HCT116 (cell line): ENCODE results near the gene ESF1. TPM values are rescaled to one million over a fixed set of nuclear protein-coding genes. Genes with fewer than 3 reads are reported as not detected.

Source experiments
- ATAC-seq: fragments of 200-7000 bp; cut with Tn5 transposase; 2 replicates; pipeline ENCODE4 v1.9.1; 2020; ENCODE audit warnings: mild to moderate bottlenecking, moderate library complexity
- BruUV-seq: library from RNA; stranded (reverse); fragments of 400-500 nt; replicated peaks from 2 replicates; lab custom pipeline; 2021; lab: Mats Ljungman, UMichigan
- CTCF ChIA-PET: fragments of 300-600 bp; sonication (Branson Sonifier 250); formaldehyde crosslinking; loops from one replicate; lab custom pipeline; 2021; ENCODE audit warnings: antibody characterized with exemption; lab: Charles Lee
- POLR2A ChIA-PET: fragments of 300-600, 350-600 bp; sonication (Branson Sonifier 250); formaldehyde crosslinking; loops from one replicate; lab custom pipeline; 2021; ENCODE audit warnings: antibody characterized with exemption; lab: Charles Lee
- RAD21 ChIA-PET, 2 experiments: fragments of 300-600 bp; sonication (Branson Sonifier 250); formaldehyde crosslinking; loops; one replicate each; lab custom pipeline; 2023; ENCODE audit warnings: low total read pairs in 2 of 2; ENCODE audit not compliant: uncharacterized antibody in 2 of 2, unreplicated experiment in 2 of 2, low non-redundant PET in 1 of 2; lab: Charles Lee
- DNase-seq: peaks from one replicate; pipeline ENCODE4 v3.0.0-alpha.2; 2010; ENCODE audit warnings: low read depth, low spot score
- H2AFZ ChIP-seq: fragments of 200-600 bp; shearing (Covaris generic), sonication (generic); 2 replicates; pipeline ENCODE4 v1.6.1; 2017; ENCODE audit warnings: low read depth, mixed run types, mixed read lengths, antibody characterized with exemption, low read length; ENCODE audit not compliant: poor library complexity, severe bottlenecking
- H3K27ac ChIP-seq: 2 replicates; pipeline ENCODE4 v1.5.1; 2012; ENCODE audit warnings: low read depth, low read length
- H3K27me3 ChIP-seq: fragments of 200-600 bp; sonication (generic); 2 replicates; pipeline ENCODE4 v1.6.1; 2016; ENCODE audit warnings: mixed run types, low read length, mixed read lengths; ENCODE audit not compliant: insufficient read depth
- H3K36me3 ChIP-seq, 2 experiments: fragments of 200-500 bp in 1 of 2; fragments of 200-600 bp in 1 of 2; sonication (Bioruptor generic) in 1 of 2; sonication (generic) in 1 of 2; 2 replicates each; pipeline versions ENCODE4 v1.5.1 to v1.6.1; 2014 to 2016; ENCODE audit warnings: low read length in 2 of 2, inconsistent platforms in 1 of 2, mixed read lengths in 1 of 2, mixed run types in 1 of 2; ENCODE audit not compliant: insufficient read depth in 2 of 2, control insufficient read depth in 1 of 2
- H3K4me1 ChIP-seq, 2 experiments: fragments of 200-600 bp in 1 of 2; sonication (generic) in 1 of 2; 2 replicates each; pipeline versions ENCODE4 v1.5.1 to v1.6.1; 2012 to 2017; ENCODE audit warnings: low read length in 2 of 2, inconsistent platforms in 1 of 2, mild to moderate bottlenecking in 1 of 2, mixed read lengths in 1 of 2, mixed run types in 1 of 2, moderate library complexity in 1 of 2; ENCODE audit not compliant: insufficient read depth in 2 of 2, control insufficient read depth in 1 of 2
- H3K4me2 ChIP-seq: fragments of 200-600 bp; sonication (generic); 2 replicates; pipeline ENCODE4 v1.6.1; 2017; ENCODE audit warnings: mixed run types, low read length, mixed read lengths
- H3K4me3 ChIP-seq, 2 experiments: fragments of 200-600 bp in 1 of 2; sonication (generic) in 1 of 2; replicated peaks in 1 of 2; 2 replicates each; pipeline ENCODE4 v1.5.1; 2011 to 2016; ENCODE audit warnings: low read length in 2 of 2, control low read depth in 1 of 2, low read depth in 1 of 2, mild to moderate bottlenecking in 1 of 2, mixed read lengths in 1 of 2, mixed run types in 1 of 2
- H3K79me2 ChIP-seq: fragments of 200-600 bp; sonication (generic); 2 replicates; pipeline ENCODE4 v1.6.1; 2017; ENCODE audit warnings: mild to moderate bottlenecking, mixed run types, low read length, moderate library complexity, mixed read lengths; ENCODE audit not compliant: insufficient read depth
- H3K9ac ChIP-seq: fragments of 200-600 bp; sonication (generic); 2 replicates; pipeline ENCODE4 v1.6.1; 2016; ENCODE audit warnings: low read length, mixed read lengths
- H3K9me2 ChIP-seq: fragments of 200-600 bp; sonication (generic), shearing (Covaris generic); 2 replicates; pipeline ENCODE4 v1.6.1; 2017; ENCODE audit warnings: mixed run types, mild to moderate bottlenecking, moderate library complexity; ENCODE audit not compliant: insufficient read depth
- H3K9me3 ChIP-seq, 2 experiments: fragments of 200-500 bp in 1 of 2; fragments of 200-600 bp in 1 of 2; sonication (Bioruptor generic) in 1 of 2; sonication (generic) in 1 of 2; 2 replicates each; pipeline ENCODE4 v1.6.1; 2014 to 2017; ENCODE audit warnings: low read length in 2 of 2, mixed read lengths in 2 of 2, inconsistent platforms in 1 of 2, low read depth in 1 of 2, mild to moderate bottlenecking in 1 of 2, mixed run types in 1 of 2, moderate library complexity in 1 of 2; ENCODE audit not compliant: control insufficient read depth in 1 of 2, insufficient read depth in 1 of 2
- H4K20me1 ChIP-seq: fragments of 200-600 bp; sonication (generic), shearing (Covaris generic); 2 replicates; pipeline ENCODE4 v1.6.1; 2017; ENCODE audit warnings: mixed run types, mild to moderate bottlenecking, moderate library complexity; ENCODE audit not compliant: insufficient read depth
- ATF3 ChIP-seq: IDR thresholded peaks from 2 replicates; pipeline ENCODE4 v1.6.1; 2012
- CBX3 ChIP-seq: IDR thresholded peaks from 2 replicates; pipeline ENCODE4 v1.6.1; 2012; ENCODE audit warnings: low read depth
- CEBPB ChIP-seq: IDR thresholded peaks from 2 replicates; pipeline ENCODE4 v1.6.1; 2012; ENCODE audit warnings: low read depth
- CTCF ChIP-seq, 3 experiments: fragments of 200-600 bp in 1 of 3; sonication (generic) in 1 of 3; IDR thresholded peaks in 2 of 3; conservative IDR thresholded peaks in 1 of 3; 2 replicates each; pipeline ENCODE4 v1.5.1; 2012 to 2017; ENCODE audit warnings: low read depth in 2 of 3, low read length in 2 of 3, antibody characterized with exemption in 1 of 3, borderline replicate concordance in 1 of 3, control low read depth in 1 of 3, mild to moderate bottlenecking in 1 of 3, mixed read lengths in 1 of 3, mixed run types in 1 of 3, moderate library complexity in 1 of 3; ENCODE audit not compliant: insufficient read depth in 1 of 3
- ELF1 ChIP-seq: IDR thresholded peaks from 2 replicates; pipeline ENCODE4 v1.6.1; 2012; ENCODE audit warnings: low read depth, borderline replicate concordance
- EZH2phosphoT487 ChIP-seq: fragments of 200-600 bp; IDR thresholded peaks from 2 replicates; pipeline ENCODE4 v1.6.1; 2018; ENCODE audit warnings: antibody characterized with exemption, borderline replicate concordance
- FOSL1 ChIP-seq: IDR thresholded peaks from 2 replicates; pipeline ENCODE4 v1.6.1; 2012; ENCODE audit warnings: low read depth
- POLR2A ChIP-seq: IDR thresholded peaks from 2 replicates; pipeline ENCODE4 v1.7.0; 2011; ENCODE audit warnings: borderline replicate concordance; ENCODE audit not compliant: insufficient read depth, insufficient read length; ENCODE audit errors: extremely low read depth
- POLR2AphosphoS5 ChIP-seq: IDR thresholded peaks from 2 replicates; pipeline ENCODE4 v1.6.1; 2011; ENCODE audit warnings: mild to moderate bottlenecking, low read depth, low read length, moderate library complexity
- RAD21 ChIP-seq: IDR thresholded peaks from 2 replicates; pipeline ENCODE4 v1.6.1; 2012; ENCODE audit warnings: low read depth, mild to moderate bottlenecking
- REST ChIP-seq: IDR thresholded peaks from 2 replicates; pipeline ENCODE4 v1.6.1; 2012; ENCODE audit warnings: low read depth
- SIN3A ChIP-seq: IDR thresholded peaks from 2 replicates; pipeline ENCODE4 v1.6.1; 2012; ENCODE audit warnings: low read depth
- SP1 ChIP-seq: IDR thresholded peaks from 2 replicates; pipeline ENCODE4 v1.6.1; 2012; ENCODE audit warnings: low read depth
- YY1 ChIP-seq: IDR thresholded peaks from 2 replicates; pipeline ENCODE4 v1.6.1; 2011; ENCODE audit warnings: low read length, low read depth, moderate library complexity, mild to moderate bottlenecking; ENCODE audit not compliant: insufficient replicate concordance; ENCODE audit errors: extremely low read depth
- ZBTB33 ChIP-seq: IDR thresholded peaks from 2 replicates; pipeline ENCODE4 v1.6.1; 2011; ENCODE audit warnings: mild to moderate bottlenecking, low read length, moderate library complexity; ENCODE audit not compliant: insufficient replicate concordance; ENCODE audit errors: extremely low read depth
- ZFX ChIP-seq: fragments of 450-650 bp; IDR thresholded peaks from 2 replicates; pipeline ENCODE4 v1.6.1; 2017
- intact Hi-C: fragments of 100-400 bp; cut with micrococcal nuclease; formaldehyde crosslinking; loops from 2 replicates; pipeline ENCODE4 v1.10.0; 2022
- total RNA-seq: library from RNA; stranded (reverse); gene quantifications from one replicate; pipeline ENCODE4 v1.2.1, GENCODE V29; 2021; ENCODE audit not compliant: unreplicated experiment

Gene ESF1
- total RNA-seq, 1 experiment from 2014 or later: 25.4 TPM

GRCh38 chr20:13755809-13756208 lies 28.9 kb downstream of the ESF1 start:
- Histone ChIP-seq H3K36me3 (peaks cover 21 to 24% of the 10 kb centered on the region in 2 experiments; a peak in 3 of 4 replicates), H3K4me2 (no peak overlapping the region), H4K20me1 (peaks cover 3% of the 10 kb centered on the region; the same call in 1 of the 2 replicates), H3K9ac (no peak overlapping the region), H3K79me2 (peaks cover 20% of the 10 kb centered on the region; the same call in 1 of the 2 replicates), H3K27ac (no peak overlapping the region), H3K9me3 (no peaks in the 10 kb centered on the region), H3K27me3 (no peaks in the 10 kb centered on the region), H3K4me1 (no peaks in the 10 kb centered on the region), H3K9me2 (no peaks in the 10 kb centered on the region), H3K4me3 (no peak overlapping the region), H2AFZ (no peak overlapping the region)
- intact Hi-C loops: no loop called here
- POLR2A ChIA-PET: no interaction called here
- no peak for ATAC-seq
- CTCF ChIA-PET: interaction anchor here (2.8 kb wide), 1 partner anchor 16 kb away, joined by 19 read pairs; no protein-coding TSS in a partner anchor
- TF ChIP-seq CTCF (IDR thresholded peaks at IDR 0.05 in 2 of 3, conservative IDR thresholded peaks at IDR 0.05 in 1 of 3; ENCODE audit: borderline replicate concordance in 1 of 3, insufficient read depth in 1 of 3, low read depth in 2 of 3, low read length in 2 of 3): no peak
- TF ChIP-seq FOSL1: no peak
- no peak for TF ChIP-seq ZBTB33
- no peak for TF ChIP-seq REST
- no peak for TF ChIP-seq YY1
- no peak for TF ChIP-seq EZH2phosphoT487
- TF ChIP-seq POLR2A: no peak
- TF ChIP-seq SIN3A: no peak
- no peak for TF ChIP-seq RAD21
- TF ChIP-seq CBX3: no peak
- no peak for TF ChIP-seq CEBPB
- no peak for TF ChIP-seq ZFX
- TF ChIP-seq SP1: no peak
- no peak for TF ChIP-seq ATF3
- TF ChIP-seq ELF1: no peak
- TF ChIP-seq POLR2AphosphoS5: no peak
- no TSS peak for BruUV-seq
- no peak for DNase-seq
- RAD21 ChIA-PET: no interaction called here
